GM19023 (cell line): ENCODE measurements around the gene FOXD2.

ENCODE experiments used
- ATAC-seq: cut with Tn5 transposase; IDR thresholded peaks from one replicate; pipeline ENCODE4 v1.9.1; 2021; ENCODE audit warnings: mild to moderate bottlenecking, moderate library complexity; ENCODE audit not compliant: unreplicated experiment

FOXD2 gene

GRCh38 chr1:47437447-47438164 is at the start of gene FOXD2:
FOXD2 (plus strand) TSS chr1:47438044; CDS start chr1:47438136, 92 bp downstream.
- peak; percentile 84 for ATAC-seq

DNA sequence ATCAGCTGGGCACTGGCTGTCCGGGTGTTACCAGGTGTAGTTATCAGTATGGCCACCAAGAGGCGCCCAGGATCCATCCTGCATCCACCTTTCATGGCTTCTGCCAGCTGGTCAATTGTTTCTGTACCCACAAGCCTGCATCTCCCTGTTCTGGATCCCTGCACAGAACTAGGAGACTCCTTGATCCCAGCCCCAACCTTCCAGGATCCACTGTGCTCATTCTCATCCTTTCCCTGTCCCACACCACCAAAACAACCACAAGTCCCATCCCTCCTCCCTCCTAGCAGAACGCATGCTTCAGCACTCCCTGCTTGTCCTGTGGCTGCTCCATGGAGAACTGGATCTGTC is 49.0 kb upstream of the FOXD2 start:
- ATAC-seq, result no peak

GRCh38 chr1:47389731-47390130 is 48.1 kb upstream of the FOXD2 start:
- no peak for ATAC-seq

DNA sequence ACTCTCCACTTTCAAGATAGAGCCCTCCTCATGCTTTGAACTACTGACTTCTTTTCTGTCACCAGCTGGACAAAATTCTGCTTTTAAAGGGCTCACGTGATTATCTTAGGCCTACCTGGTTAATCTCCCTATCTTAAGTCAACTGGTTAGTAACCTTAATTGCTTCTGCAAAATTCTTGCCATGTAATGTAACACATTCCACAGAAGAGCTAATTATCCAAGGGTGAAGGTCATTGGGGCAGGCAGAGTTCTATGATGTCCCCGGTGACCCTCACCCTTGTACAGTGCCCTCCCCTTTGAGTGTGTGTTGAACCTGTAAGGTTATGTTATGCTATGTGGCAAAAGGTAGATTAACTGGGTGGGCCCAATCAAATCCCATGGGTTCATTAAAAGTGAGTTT is 47.0 kb upstream of the FOXD2 start:
- ATAC-seq, result no peak

DNA sequence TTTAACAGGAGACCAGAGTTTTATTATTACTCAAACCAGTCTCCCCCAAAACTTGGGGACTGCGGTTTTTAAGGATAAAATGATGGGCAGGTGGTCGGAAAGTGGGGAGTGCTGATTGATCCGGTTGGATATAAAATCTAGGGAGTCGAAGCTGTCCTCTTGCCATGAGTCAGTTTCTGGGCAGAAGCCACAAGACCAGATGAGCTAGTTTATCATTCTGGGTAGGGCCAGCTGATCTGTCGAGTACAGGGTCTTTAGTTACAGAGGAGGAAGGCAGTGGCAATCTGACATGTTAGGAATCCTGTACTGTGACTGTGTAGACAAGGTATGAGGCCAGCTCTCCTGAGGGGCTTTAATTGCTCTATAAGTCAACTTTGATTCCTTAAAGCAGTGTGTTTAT is 44.7 kb upstream of the FOXD2 start:
- ATAC-seq, result no peak

GRCh38 chr1:47395433-47395832 is 42.4 kb upstream of the FOXD2 start:
- ATAC-seq, result no peak

DNA sequence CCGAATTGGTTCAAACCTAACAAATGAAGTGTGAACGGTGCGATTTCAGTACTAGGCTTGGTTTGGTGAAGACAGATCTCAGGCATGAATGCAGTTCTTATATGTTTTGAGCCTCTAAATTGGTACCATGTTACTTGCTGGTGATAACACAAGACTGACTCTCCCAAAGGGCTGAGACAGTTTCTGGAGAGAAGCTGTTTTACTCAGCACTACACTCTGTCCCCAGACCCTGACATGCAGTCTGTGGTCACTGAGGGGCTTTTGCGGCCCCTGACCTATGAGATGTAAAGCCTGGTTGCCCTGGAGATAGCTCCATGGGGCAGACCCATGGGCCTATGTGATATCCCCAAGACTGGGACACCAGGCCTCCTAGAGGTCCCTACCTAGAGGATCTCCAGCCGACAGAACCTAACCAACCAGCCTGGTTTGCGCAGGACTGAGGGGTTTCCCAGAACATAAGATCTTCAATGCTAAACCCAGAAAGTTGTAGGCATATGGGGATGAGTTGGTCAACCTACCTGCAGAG is 41.1 kb upstream of the FOXD2 start:
- no peak for ATAC-seq

DNA sequence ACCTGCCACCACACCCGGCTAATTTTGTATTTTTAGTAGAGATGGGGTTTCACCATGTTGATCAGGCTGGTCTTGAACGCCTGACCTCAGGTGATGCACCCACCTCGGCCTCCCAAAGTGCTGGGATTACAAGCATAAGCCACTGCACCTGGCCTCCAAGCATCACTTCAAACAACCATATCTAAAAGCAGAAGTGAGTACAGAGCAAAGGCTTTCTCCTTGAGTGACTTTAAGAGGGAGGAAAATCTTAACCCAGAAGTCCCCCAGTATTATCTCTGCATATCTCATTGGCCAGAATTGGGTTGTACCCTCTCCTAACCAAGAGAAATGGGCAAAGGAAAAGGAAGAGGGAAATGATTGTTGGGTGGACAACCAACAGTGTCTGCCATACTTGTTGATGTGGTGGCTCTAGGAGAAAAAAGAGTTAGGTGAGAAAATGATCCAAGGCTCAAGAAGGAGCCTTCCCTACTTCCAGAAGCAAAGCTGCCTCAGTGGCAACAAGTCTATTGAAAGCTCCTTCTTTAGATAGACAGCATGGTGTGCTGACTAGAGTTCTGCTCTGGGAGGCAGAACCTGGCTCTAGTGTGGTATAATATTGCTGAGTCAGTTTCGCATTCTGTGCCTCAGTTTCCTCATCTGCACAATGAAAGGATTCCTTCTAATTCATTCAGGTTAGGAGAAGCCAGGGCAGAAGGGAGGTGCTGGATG is 38.6 kb upstream of the FOXD2 start:
- no peak for ATAC-seq

DNA sequence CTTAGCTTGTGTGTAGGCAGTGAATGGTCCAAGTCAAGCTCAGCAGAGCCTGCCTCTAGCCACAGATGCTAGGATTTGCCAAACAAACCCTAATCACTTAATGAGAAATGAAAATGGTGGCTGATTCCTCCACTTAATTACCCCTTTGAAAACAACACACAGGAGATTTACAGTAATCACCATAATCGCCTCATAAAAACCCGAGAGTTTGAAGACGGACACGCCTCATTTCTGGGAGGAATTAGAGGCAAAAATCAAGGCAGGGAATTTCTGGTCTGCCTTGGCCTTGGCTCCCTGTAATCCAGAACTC is 38.0 kb upstream of the FOXD2 start:
- ATAC-seq, result no peak

DNA sequence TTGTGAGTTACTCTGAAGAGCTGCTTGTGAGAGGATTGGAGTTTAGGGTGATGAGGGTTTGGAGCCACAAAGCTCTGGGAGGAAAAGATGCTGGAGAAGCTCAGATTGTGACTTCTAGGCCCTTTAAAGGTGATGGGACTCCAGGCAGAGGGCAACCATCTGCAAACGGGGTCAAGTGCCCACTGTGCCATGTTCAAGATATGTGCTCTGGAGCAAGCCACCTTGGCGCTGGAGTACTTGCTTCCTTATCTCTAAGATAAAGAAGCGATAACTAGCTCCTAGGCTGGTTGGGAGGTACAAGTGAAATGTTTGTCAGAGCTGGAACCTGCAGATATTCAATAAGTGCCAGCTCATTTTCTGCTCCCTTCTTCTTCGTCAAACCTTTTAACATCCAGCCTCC is 36.1 kb upstream of the FOXD2 start:
- ATAC-seq, result no peak

DNA sequence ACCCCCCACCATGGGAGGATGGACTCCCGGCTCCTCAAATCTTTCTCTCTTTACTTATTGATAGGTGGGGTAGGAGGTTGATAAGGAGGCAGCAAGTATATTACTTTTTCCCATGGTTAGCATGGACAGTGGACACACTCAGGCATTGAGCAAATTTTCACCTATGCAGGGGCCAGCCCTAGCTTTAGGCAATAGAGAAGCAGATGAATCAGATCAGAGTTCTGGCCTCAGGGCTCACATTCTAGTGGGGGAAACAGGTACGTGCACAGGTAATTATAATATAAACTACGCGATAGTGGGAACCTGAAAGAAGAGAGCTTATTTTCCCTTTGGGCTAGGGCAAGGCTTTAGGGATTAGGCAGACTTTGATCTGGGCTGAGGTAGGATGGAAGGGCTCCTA is 35.3 kb upstream of the FOXD2 start:
- ATAC-seq, result no peak

GRCh38 chr1:47403321-47403910 is 34.4 kb upstream of the FOXD2 start:
- no peak for ATAC-seq

GRCh38 chr1:47405697-47406096 is 32.1 kb upstream of the FOXD2 start:
- no peak for ATAC-seq

- no peak for ATAC-seq
These were observed 30.9 kb upstream of the FOXD2 start for GRCh38 chr1:47406966-47407365.

DNA sequence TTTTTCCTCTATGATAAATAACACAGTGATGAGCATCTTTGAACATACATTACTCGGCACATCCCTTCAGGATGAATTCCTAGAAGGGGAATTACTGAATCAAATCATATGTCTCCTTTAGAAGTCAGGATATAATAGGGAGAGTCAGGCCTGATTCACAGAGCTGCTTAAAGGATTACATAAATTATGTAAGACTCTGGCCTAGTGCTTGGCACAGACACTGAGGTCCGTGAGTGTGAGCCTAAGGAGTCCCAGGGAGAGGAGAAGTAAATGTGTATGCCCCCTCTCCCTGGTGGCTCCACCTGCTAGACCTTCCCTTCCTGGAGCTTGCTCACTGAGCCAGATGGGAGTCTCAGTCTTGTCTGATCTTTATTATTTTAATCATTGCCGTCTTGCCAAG is 30.4 kb upstream of the FOXD2 start:
- no peak for ATAC-seq

- no peak for ATAC-seq
These were observed 28.4 kb upstream of the FOXD2 start for GRCh38 chr1:47409311-47410067.

- no peak for ATAC-seq
These were observed 27.8 kb upstream of the FOXD2 start for GRCh38 chr1:47410068-47410455.

GRCh38 chr1:47411436-47411835 is 26.4 kb upstream of the FOXD2 start:
- no peak for ATAC-seq

GRCh38 chr1:47412437-47412836 is 25.4 kb upstream of the FOXD2 start:
- no peak for ATAC-seq

DNA sequence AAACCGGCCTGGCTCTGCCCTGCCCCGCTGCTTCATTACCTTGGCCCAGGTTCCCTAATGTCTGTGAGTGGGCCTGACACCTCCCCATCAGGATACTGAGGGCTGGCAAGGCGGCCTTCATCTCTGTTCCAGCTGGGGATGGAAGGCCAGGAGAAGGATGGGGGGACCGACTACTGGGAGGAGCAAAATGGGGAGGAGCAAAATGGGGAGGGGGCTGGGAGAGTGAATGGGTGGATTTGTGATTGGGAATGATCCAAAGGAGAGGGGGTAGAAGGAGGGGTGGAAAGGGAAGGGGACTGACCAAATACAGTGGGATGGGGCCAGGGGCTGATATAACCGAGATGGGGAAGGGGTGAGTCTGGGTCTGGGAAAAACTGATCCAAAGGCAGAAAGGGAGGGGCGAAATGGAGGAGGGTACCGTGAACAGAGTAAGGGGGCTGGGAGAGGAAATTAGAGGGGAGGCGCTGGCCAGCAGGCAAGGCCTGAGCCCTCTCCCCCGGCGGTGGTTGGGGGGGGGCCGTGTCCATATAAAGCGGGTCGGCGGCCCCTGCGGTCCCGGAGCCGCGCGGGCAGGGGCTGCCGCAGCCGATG is 22.0 kb upstream of the FOXD2 start, which contains the start of gene FOXE3:
Gene FOXE3 (plus strand): TSS at position 558 of the 591 bp plus-strand sequence. CDS start 31 bp downstream, at position 589.
- no peak for ATAC-seq
